ENCODE measurements around the gene AATK. TPM values are rescaled to one million over a fixed set of nuclear protein-coding genes. Genes with fewer than 3 reads are reported as not detected.
A peak's percentile ranks its signal among the peaks of the same experiment; 100 is the strongest.

Gene AATK
- total RNA-seq, 1 experiment from 2014 or later, result 4.4 TPM

DNA sequence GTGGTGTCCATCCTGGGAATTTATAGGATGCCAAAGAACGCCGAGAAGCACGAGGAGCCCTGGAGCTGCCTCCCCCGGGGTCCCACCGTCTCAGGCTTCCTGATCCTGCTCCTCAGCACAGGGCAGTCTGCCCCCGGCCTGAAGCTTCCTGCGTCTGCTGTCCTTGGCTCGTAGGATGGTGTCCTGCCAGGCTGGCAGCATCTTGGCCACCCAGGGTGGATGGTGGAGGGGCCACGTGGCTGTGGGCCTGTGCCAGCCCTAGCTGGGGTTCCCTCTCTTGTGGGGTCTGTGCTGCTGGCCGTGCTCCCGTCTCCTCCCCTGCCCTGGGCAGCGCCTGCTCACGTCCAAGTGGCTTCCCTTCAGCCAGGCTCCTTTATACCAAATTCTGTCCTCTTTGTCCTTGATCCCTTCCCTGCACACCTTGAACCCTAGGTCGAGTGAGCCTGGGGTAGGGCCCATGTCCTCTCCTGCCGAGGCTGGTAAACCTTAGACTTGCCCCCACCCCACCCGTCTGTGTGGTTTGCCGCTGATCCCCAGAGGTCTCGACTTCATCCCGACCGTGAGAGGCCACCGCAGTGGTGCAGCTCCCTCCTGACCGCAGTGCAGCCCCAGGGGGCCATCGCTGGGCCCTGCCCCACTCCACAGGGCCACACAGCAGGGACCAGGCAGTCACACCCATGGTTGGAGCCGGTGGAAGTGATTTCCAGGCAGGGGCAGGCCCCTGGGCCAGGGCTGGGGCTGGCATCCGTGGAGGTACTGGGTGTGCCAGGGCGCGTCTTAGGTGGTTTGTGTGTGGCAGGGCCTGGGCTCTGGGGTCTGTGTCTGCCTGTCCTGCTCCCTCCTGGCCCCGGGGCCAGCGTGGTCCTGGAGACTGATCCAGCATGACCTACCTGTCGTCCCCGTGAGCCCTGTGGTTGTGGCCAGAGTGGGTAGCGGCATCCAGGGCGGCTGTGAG, 84.5 kb downstream of the AATK start:
- no peak for DNase-seq (ENCODE audit: low read depth, low spot score)
- Histone ChIP-seq H3K9me3 (ENCODE audit: control insufficient read depth in 1 of 2, insufficient read depth in 1 of 2, low read depth in 1 of 2, low read length in 2 of 2) (no peaks in the 10 kb centered on the region), H3K27ac (ENCODE audit: low read depth, low read length) (peak overlapping the region; percentile 4; the same call in 1 of the 2 replicates), H3K4me2 (ENCODE audit: low read length) (no peak overlapping the region), H3K9me2 (ENCODE audit: insufficient read depth) (no peaks in the 10 kb centered on the region), H3K9ac (ENCODE audit: low read length) (no peak overlapping the region), H3K4me3 (replicated peaks in 1 of 2; ENCODE audit: low read depth in 1 of 2, low read length in 2 of 2) (no peak overlapping the region), H2AFZ (ENCODE audit: low read depth, low read length, poor library complexity, severe bottlenecking) (no peak overlapping the region), H4K20me1 (ENCODE audit: insufficient read depth) (peaks cover 11% of the 10 kb centered on the region; the same call in 1 of the 2 replicates), H3K27me3 (ENCODE audit: insufficient read depth, low read length) (no peaks in the 10 kb centered on the region), H3K4me1 (ENCODE audit: control insufficient read depth in 1 of 2, insufficient read depth in 2 of 2, low read length in 2 of 2) (peaks cover 0 to 6% of the 10 kb centered on the region in 2 experiments; a peak in 1 of 4 replicates), H3K79me2 (ENCODE audit: insufficient read depth, low read length) (peaks cover 63% of the 10 kb centered on the region; the same call in 1 of the 2 replicates), H3K36me3 (ENCODE audit: control insufficient read depth in 1 of 2, insufficient read depth in 2 of 2, low read length in 2 of 2) (peaks cover 6 to 37% of the 10 kb centered on the region in 2 experiments; a peak in 3 of 4 replicates)
- intact Hi-C loops (cut with micrococcal nuclease), result no loop called here
- TF ChIP-seq RAD21 (IDR thresholded peaks at IDR 0.05; ENCODE audit: low read depth), result no peak
- no peak for TF ChIP-seq SRF (IDR thresholded peaks at IDR 0.05; ENCODE audit: low read depth)
- no peak for TF ChIP-seq EGR1 (IDR thresholded peaks at IDR 0.05; ENCODE audit: low read depth)
- no peak for TF ChIP-seq ZNF274 (IDR thresholded peaks at IDR 0.05; ENCODE audit: low read depth, low read length)
- TF ChIP-seq FOSL1 (IDR thresholded peaks at IDR 0.05; ENCODE audit: low read depth), result no peak
- TF ChIP-seq CEBPB (IDR thresholded peaks at IDR 0.05; ENCODE audit: low read depth), result no peak
- no peak for TF ChIP-seq EZH2 (IDR thresholded peaks at IDR 0.05)
- ATAC-seq, result no peak
- POLR2A ChIA-PET, result no interaction called here
- BruUV-seq (replicated peaks), result no TSS peak
- CTCF ChIA-PET, result no interaction called here
- RAD21 ChIA-PET (ENCODE audit: low non-redundant PET in 1 of 2, low total read pairs in 2 of 2, uncharacterized antibody in 2 of 2, unreplicated experiment in 2 of 2), result no interaction called here

DNA sequence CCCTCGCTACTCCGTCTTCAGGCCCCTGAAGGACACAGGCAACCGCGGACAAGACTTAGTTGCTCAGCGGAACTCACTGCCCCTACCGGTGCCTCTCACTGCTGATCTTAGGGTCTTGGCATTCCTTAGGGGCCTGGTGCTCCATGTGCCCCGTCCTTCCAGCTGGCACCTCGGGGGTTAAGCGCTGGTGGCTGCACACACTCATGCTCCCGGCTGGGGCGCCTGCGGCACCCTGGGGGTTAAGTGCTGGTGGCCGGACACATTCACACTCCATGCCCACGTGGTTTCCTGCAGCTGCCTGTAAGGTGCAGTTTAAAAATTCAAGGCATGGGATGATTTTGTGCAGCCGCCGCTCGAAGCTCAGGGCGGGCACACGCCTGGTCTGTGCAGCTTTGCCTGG, 86.0 kb downstream of the AATK start:
- peaks cover 3 to 33% of the 10 kb centered on the region in 2 experiments; a peak in 2 of 4 replicates for H3K36me3 ChIP-seq (ENCODE audit: control insufficient read depth in 1 of 2, insufficient read depth in 2 of 2, low read length in 2 of 2)
- H3K4me3 ChIP-seq (replicated peaks in 1 of 2; ENCODE audit: low read depth in 1 of 2, low read length in 2 of 2), result no peak overlapping the region
- no TSS peak for BruUV-seq (replicated peaks)
- no peaks in the 10 kb centered on the region for H3K9me3 ChIP-seq (ENCODE audit: control insufficient read depth in 1 of 2, insufficient read depth in 1 of 2, low read depth in 1 of 2, low read length in 2 of 2)
- no peak for DNase-seq (ENCODE audit: low read depth, low spot score)
- POLR2A ChIA-PET, result no interaction called here
- no peaks in the 10 kb centered on the region for H3K9me2 ChIP-seq (ENCODE audit: insufficient read depth)
- peaks cover 77% of the 10 kb centered on the region; the same call in 1 of the 2 replicates for H3K79me2 ChIP-seq (ENCODE audit: insufficient read depth, low read length)
- no peak overlapping the region for H3K9ac ChIP-seq (ENCODE audit: low read length)
- H3K27me3 ChIP-seq (ENCODE audit: insufficient read depth, low read length), result no peaks in the 10 kb centered on the region
- H3K27ac ChIP-seq (ENCODE audit: low read depth, low read length), result no peak overlapping the region; the same call in 1 of the 2 replicates
- peaks cover 11% of the 10 kb centered on the region; the same call in 1 of the 2 replicates for H4K20me1 ChIP-seq (ENCODE audit: insufficient read depth)
- CTCF ChIA-PET, result no interaction called here
- H2AFZ ChIP-seq (ENCODE audit: low read depth, low read length, poor library complexity, severe bottlenecking), result no peak overlapping the region
- intact Hi-C loops (cut with micrococcal nuclease), result no loop called here
- RAD21 ChIA-PET (ENCODE audit: low non-redundant PET in 1 of 2, low total read pairs in 2 of 2, uncharacterized antibody in 2 of 2, unreplicated experiment in 2 of 2), result no interaction called here
- H3K4me1 ChIP-seq (ENCODE audit: control insufficient read depth in 1 of 2, insufficient read depth in 2 of 2, low read length in 2 of 2), result peaks cover 0 to 6% of the 10 kb centered on the region in 2 experiments; a peak in 1 of 4 replicates
- no peak for ATAC-seq
- no peak overlapping the region for H3K4me2 ChIP-seq (ENCODE audit: low read length)
- no peak for TF ChIP-seq SRF (IDR thresholded peaks at IDR 0.05; ENCODE audit: low read depth)
- TF ChIP-seq SIN3A (IDR thresholded peaks at IDR 0.05; ENCODE audit: low read depth), result no peak
- TF ChIP-seq, protein P1, sequence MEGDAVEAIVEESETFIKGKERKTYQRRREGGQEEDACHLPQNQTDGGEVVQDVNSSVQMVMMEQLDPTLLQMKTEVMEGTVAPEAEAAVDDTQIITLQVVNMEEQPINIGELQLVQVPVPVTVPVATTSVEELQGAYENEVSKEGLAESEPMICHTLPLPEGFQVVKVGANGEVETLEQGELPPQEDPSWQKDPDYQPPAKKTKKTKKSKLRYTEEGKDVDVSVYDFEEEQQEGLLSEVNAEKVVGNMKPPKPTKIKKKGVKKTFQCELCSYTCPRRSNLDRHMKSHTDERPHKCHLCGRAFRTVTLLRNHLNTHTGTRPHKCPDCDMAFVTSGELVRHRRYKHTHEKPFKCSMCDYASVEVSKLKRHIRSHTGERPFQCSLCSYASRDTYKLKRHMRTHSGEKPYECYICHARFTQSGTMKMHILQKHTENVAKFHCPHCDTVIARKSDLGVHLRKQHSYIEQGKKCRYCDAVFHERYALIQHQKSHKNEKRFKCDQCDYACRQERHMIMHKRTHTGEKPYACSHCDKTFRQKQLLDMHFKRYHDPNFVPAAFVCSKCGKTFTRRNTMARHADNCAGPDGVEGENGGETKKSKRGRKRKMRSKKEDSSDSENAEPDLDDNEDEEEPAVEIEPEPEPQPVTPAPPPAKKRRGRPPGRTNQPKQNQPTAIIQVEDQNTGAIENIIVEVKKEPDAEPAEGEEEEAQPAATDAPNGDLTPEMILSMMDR (IDR thresholded peaks at IDR 0.05 in 2 of 3, conservative IDR thresholded peaks at IDR 0.05 in 1 of 3; ENCODE audit: borderline replicate concordance in 1 of 3, insufficient read depth in 1 of 3, low read depth in 2 of 3, low read length in 2 of 3), result no peak
- TF ChIP-seq CEBPB (IDR thresholded peaks at IDR 0.05; ENCODE audit: low read depth), result no peak
- TF ChIP-seq TCF7L2 (IDR thresholded peaks at IDR 0.05; ENCODE audit: borderline replicate concordance, extremely low read depth, insufficient read depth, insufficient read length), result no peak
- no peak for TF ChIP-seq FOSL1 (IDR thresholded peaks at IDR 0.05; ENCODE audit: low read depth)
- TF ChIP-seq RAD21 (IDR thresholded peaks at IDR 0.05; ENCODE audit: low read depth), result no peak
- TF ChIP-seq, protein P2, sequence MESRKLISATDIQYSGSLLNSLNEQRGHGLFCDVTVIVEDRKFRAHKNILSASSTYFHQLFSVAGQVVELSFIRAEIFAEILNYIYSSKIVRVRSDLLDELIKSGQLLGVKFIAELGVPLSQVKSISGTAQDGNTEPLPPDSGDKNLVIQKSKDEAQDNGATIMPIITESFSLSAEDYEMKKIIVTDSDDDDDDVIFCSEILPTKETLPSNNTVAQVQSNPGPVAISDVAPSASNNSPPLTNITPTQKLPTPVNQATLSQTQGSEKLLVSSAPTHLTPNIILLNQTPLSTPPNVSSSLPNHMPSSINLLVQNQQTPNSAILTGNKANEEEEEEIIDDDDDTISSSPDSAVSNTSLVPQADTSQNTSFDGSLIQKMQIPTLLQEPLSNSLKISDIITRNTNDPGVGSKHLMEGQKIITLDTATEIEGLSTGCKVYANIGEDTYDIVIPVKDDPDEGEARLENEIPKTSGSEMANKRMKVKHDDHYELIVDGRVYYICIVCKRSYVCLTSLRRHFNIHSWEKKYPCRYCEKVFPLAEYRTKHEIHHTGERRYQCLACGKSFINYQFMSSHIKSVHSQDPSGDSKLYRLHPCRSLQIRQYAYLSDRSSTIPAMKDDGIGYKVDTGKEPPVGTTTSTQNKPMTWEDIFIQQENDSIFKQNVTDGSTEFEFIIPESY (IDR thresholded peaks at IDR 0.05; ENCODE audit: extremely low read depth, insufficient replicate concordance, low read length), result no peak
- no peak for TF ChIP-seq EZH2phosphoT487 (IDR thresholded peaks at IDR 0.05; ENCODE audit: borderline replicate concordance)

Measured in HCT116 (cell line).